ENCODE results near the gene IL1RAPL2.

IL1RAPL2 gene

DNA sequence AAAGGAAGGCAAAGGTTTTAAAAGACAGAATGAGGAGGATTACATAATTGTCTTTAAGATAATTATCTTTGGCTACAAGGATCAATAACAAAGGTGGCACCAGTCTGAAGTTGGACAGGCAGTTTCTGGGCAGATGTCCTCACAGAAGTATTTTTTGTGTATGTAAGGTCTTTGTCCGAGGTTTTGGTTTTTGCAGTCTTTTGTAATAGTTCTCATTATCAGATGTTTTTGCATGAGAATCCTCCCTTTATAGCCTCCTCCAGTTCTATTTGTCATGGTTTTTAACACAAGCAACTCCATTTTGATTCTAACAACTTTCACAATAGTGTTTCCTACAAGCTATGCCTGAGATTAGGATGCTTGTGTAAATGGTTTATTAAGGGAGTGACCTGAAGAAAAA lies 286.2 kb downstream of the IL1RAPL2 start (continued):
- TF ChIP-seq, protein P1, sequence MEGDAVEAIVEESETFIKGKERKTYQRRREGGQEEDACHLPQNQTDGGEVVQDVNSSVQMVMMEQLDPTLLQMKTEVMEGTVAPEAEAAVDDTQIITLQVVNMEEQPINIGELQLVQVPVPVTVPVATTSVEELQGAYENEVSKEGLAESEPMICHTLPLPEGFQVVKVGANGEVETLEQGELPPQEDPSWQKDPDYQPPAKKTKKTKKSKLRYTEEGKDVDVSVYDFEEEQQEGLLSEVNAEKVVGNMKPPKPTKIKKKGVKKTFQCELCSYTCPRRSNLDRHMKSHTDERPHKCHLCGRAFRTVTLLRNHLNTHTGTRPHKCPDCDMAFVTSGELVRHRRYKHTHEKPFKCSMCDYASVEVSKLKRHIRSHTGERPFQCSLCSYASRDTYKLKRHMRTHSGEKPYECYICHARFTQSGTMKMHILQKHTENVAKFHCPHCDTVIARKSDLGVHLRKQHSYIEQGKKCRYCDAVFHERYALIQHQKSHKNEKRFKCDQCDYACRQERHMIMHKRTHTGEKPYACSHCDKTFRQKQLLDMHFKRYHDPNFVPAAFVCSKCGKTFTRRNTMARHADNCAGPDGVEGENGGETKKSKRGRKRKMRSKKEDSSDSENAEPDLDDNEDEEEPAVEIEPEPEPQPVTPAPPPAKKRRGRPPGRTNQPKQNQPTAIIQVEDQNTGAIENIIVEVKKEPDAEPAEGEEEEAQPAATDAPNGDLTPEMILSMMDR (tag by site-specific recombination; IDR thresholded peaks at IDR 0.05): no peak
- TF ChIP-seq MYNN (tag by site-specific recombination; IDR thresholded peaks at IDR 0.05; ENCODE audit: borderline replicate concordance) (no peak), WT1 (tag by site-specific recombination; IDR thresholded peaks at IDR 0.05) (no peak), ZNF610 (tag by site-specific recombination; IDR thresholded peaks at IDR 0.05; ENCODE audit: borderline replicate concordance) (no peak)
- TF ChIP-seq, protein P2, sequence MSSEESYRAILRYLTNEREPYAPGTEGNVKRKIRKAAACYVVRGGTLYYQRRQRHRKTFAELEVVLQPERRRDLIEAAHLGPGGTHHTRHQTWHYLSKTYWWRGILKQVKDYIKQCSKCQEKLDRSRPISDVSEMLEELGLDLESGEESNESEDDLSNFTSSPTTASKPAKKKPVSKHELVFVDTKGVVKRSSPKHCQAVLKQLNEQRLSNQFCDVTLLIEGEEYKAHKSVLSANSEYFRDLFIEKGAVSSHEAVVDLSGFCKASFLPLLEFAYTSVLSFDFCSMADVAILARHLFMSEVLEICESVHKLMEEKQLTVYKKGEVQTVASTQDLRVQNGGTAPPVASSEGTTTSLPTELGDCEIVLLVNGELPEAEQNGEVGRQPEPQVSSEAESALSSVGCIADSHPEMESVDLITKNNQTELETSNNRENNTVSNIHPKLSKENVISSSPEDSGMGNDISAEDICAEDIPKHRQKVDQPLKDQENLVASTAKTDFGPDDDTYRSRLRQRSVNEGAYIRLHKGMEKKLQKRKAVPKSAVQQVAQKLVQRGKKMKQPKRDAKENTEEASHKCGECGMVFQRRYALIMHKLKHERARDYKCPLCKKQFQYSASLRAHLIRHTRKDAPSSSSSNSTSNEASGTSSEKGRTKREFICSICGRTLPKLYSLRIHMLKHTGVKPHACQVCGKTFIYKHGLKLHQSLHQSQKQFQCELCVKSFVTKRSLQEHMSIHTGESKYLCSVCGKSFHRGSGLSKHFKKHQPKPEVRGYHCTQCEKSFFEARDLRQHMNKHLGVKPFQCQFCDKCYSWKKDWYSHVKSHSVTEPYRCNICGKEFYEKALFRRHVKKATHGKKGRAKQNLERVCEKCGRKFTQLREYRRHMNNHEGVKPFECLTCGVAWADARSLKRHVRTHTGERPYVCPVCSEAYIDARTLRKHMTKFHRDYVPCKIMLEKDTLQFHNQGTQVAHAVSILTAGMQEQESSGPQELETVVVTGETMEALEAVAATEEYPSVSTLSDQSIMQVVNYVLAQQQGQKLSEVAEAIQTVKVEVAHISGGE (tag by site-specific recombination; conservative IDR thresholded peaks at IDR 0.05; ENCODE audit: low read depth): no peak
- TF ChIP-seq, protein P3, sequence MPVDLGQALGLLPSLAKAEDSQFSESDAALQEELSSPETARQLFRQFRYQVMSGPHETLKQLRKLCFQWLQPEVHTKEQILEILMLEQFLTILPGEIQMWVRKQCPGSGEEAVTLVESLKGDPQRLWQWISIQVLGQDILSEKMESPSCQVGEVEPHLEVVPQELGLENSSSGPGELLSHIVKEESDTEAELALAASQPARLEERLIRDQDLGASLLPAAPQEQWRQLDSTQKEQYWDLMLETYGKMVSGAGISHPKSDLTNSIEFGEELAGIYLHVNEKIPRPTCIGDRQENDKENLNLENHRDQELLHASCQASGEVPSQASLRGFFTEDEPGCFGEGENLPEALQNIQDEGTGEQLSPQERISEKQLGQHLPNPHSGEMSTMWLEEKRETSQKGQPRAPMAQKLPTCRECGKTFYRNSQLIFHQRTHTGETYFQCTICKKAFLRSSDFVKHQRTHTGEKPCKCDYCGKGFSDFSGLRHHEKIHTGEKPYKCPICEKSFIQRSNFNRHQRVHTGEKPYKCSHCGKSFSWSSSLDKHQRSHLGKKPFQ (tag by site-specific recombination; IDR thresholded peaks at IDR 0.05): no peak

DNA sequence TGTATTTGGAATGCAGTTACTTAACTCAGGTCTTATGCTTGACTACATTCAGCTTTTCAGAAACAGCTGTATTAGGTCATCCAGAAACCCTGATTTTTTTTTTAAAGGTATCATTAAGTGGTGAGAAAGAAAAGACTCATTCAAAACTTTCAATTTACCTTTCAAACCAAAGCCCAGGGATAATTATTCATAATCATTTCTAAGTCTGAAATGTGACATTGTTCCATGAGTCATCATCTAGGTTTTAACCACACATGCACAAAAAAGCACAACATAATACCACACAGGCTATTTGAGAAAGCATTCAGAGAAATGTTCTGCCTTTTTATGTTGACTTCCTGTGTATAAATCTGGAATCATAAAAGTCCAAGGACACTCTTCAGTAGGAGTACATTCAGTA lies 288.2 kb downstream of the IL1RAPL2 start:
- no peaks in the 10 kb centered on the region for H3K4me1 ChIP-seq (ENCODE audit: control insufficient read depth, insufficient read depth, low read length)
- no peaks in the 10 kb centered on the region for H3K9me3 ChIP-seq (ENCODE audit: control insufficient read depth, insufficient read depth, low read depth, low read length)
- H3K36me3 ChIP-seq (ENCODE audit: control insufficient read depth in 2 of 2, insufficient read depth in 1 of 2, low read length in 2 of 2): no peaks in the 10 kb centered on the region
- H3K27ac ChIP-seq (ENCODE audit: extremely low read depth, low read depth, low read length): no peak overlapping the region
- POLR2A ChIA-PET: no interaction called here
- TF ChIP-seq ZNF341 (tag by site-specific recombination; IDR thresholded peaks at IDR 0.05; ENCODE audit: low read depth) (no peak), MYNN (tag by site-specific recombination; IDR thresholded peaks at IDR 0.05; ENCODE audit: borderline replicate concordance) (no peak), ZNF138 (tag by site-specific recombination; IDR thresholded peaks at IDR 0.05; ENCODE audit: borderline replicate concordance) (no peak), ZNF707 (tag by site-specific recombination; IDR thresholded peaks at IDR 0.05) (no peak), ZNF544 (tag by site-specific recombination; IDR thresholded peaks at IDR 0.05) (no peak)
- TF ChIP-seq, protein P4, sequence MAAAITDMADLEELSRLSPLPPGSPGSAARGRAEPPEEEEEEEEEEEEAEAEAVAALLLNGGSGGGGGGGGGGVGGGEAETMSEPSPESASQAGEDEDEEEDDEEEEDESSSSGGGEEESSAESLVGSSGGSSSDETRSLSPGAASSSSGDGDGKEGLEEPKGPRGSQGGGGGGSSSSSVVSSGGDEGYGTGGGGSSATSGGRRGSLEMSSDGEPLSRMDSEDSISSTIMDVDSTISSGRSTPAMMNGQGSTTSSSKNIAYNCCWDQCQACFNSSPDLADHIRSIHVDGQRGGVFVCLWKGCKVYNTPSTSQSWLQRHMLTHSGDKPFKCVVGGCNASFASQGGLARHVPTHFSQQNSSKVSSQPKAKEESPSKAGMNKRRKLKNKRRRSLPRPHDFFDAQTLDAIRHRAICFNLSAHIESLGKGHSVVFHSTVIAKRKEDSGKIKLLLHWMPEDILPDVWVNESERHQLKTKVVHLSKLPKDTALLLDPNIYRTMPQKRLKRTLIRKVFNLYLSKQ (tag by site-specific recombination; IDR thresholded peaks at IDR 0.05; ENCODE audit: borderline replicate concordance): no peak
- no peak overlapping the region for H3K4me3 ChIP-seq (ENCODE audit: low read depth, low read length)
- CTCF ChIA-PET: no interaction called here

DNA sequence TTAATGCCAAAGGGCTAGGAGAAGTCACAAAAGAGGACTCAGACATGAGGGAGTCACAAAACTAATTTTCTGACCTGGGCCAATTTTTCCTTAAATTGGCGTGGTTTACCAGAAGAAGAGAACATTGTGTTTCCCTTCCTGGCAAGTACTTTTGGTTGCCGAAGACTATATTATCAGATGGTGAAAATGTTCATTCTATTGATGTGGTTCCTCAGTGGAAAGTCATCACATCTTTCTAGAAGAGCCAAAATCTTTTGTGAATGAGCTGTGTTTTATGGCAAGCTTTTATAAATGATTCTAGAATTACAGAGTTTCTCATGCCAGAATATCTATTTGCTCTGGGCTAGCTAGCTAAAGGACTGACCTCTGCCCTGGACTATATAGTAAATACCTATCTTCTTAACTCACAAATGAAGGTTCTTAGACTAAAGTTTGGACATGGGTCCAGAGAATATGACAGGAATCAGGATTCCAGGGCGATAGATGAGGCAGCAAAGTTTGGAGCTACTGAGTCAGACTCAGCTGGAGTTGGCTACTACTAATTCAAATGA lies 288.9 kb downstream of the IL1RAPL2 start:
- POLR2A ChIA-PET: no interaction called here
- CTCF ChIA-PET: no interaction called here
- Histone ChIP-seq H3K9me3 (ENCODE audit: control insufficient read depth, insufficient read depth, low read depth, low read length) (no peaks in the 10 kb centered on the region), H3K4me1 (ENCODE audit: control insufficient read depth, insufficient read depth, low read length) (no peaks in the 10 kb centered on the region), H3K4me3 (ENCODE audit: low read depth, low read length) (no peak overlapping the region), H3K36me3 (ENCODE audit: control insufficient read depth in 2 of 2, insufficient read depth in 1 of 2, low read length in 2 of 2) (no peaks in the 10 kb centered on the region), H3K27ac (ENCODE audit: extremely low read depth, low read depth, low read length) (no peak overlapping the region)
- TF ChIP-seq ZNF37A (tag by site-specific recombination; IDR thresholded peaks at IDR 0.05) (no peak), ZNF521 (tag by site-specific recombination; IDR thresholded peaks at IDR 0.05) (no peak), FEZF1 (tag by site-specific recombination; IDR thresholded peaks at IDR 0.05) (no peak), GLIS2 (tag by site-specific recombination; IDR thresholded peaks at IDR 0.05) (no peak), ZNF747 (tag by site-specific recombination; IDR thresholded peaks at IDR 0.05) (no peak), ZNF529 (tag by site-specific recombination; IDR thresholded peaks at IDR 0.05; ENCODE audit: insufficient replicate concordance) (no peak), ZNF274 (IDR thresholded peaks at IDR 0.05; ENCODE audit: low read length) (no peak), ZNF274 (tag by site-specific recombination; IDR thresholded peaks at IDR 0.05; ENCODE audit: borderline replicate concordance) (no peak)
- TF ChIP-seq, protein P2 (tag by site-specific recombination; conservative IDR thresholded peaks at IDR 0.05; ENCODE audit: low read depth): no peak

All from HEK293 (cell line).